GM23338 (cell line): ENCODE measurements around the gene OR2A5.

Experiments
- POLR2AphosphoS5 ChIP-seq: IDR thresholded peaks from 2 replicates; pipeline ENCODE4 v1.6.1; 2016; ENCODE audit warnings: antibody characterized with exemption, low read depth
- TF ChIP-seq, protein P1 (sequence below), 2 experiments: fragments of 200-600 bp in 1 of 2; sonication (generic) in 1 of 2; conservative IDR thresholded peaks; 2 replicates each; pipeline versions ENCODE4 v1.5.1 to v1.6.1; 2016 to 2017; ENCODE audit warnings: antibody characterized with exemption in 2 of 2, low read depth in 2 of 2, mild to moderate bottlenecking in 2 of 2, moderate library complexity in 1 of 2

DNA sequence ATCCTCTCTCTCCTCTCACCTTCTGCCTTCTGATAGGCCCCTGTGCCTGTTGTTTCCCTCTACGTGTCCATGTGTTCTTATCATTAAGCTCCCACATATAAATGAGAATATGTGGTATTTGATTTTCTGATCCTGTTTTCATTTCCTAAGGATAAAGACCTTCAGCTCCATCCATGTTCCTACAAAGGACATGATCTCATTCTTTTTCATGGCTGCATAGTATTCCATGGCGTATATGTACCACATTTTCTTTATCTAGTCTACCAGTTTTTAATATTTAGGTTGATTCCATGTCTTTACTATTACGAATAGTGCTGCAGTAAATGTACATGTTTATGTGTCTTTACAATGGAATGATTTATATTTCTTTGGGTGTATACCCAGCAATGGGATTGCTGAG lies 41.9 kb downstream of the OR2A5 start:
- TF ChIP-seq, protein P1, sequence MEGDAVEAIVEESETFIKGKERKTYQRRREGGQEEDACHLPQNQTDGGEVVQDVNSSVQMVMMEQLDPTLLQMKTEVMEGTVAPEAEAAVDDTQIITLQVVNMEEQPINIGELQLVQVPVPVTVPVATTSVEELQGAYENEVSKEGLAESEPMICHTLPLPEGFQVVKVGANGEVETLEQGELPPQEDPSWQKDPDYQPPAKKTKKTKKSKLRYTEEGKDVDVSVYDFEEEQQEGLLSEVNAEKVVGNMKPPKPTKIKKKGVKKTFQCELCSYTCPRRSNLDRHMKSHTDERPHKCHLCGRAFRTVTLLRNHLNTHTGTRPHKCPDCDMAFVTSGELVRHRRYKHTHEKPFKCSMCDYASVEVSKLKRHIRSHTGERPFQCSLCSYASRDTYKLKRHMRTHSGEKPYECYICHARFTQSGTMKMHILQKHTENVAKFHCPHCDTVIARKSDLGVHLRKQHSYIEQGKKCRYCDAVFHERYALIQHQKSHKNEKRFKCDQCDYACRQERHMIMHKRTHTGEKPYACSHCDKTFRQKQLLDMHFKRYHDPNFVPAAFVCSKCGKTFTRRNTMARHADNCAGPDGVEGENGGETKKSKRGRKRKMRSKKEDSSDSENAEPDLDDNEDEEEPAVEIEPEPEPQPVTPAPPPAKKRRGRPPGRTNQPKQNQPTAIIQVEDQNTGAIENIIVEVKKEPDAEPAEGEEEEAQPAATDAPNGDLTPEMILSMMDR (conservative IDR thresholded peaks at IDR 0.05; ENCODE audit: low read depth in 2 of 2), result no peak
- TF ChIP-seq POLR2AphosphoS5, result no peak
